HG02763 (cell line): ENCODE results near the gene GAN.
A peak's percentile ranks its signal among the peaks of the same experiment; 100 is the strongest.

Experiments
- ATAC-seq: cut with Tn5 transposase; IDR thresholded peaks from one replicate; pipeline ENCODE4 v1.9.1; 2021; ENCODE audit warnings: mild to moderate bottlenecking, moderate library complexity; ENCODE audit not compliant: unreplicated experiment

Gene GAN, protein sequence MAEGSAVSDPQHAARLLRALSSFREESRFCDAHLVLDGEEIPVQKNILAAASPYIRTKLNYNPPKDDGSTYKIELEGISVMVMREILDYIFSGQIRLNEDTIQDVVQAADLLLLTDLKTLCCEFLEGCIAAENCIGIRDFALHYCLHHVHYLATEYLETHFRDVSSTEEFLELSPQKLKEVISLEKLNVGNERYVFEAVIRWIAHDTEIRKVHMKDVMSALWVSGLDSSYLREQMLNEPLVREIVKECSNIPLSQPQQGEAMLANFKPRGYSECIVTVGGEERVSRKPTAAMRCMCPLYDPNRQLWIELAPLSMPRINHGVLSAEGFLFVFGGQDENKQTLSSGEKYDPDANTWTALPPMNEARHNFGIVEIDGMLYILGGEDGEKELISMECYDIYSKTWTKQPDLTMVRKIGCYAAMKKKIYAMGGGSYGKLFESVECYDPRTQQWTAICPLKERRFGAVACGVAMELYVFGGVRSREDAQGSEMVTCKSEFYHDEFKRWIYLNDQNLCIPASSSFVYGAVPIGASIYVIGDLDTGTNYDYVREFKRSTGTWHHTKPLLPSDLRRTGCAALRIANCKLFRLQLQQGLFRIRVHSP

DNA sequence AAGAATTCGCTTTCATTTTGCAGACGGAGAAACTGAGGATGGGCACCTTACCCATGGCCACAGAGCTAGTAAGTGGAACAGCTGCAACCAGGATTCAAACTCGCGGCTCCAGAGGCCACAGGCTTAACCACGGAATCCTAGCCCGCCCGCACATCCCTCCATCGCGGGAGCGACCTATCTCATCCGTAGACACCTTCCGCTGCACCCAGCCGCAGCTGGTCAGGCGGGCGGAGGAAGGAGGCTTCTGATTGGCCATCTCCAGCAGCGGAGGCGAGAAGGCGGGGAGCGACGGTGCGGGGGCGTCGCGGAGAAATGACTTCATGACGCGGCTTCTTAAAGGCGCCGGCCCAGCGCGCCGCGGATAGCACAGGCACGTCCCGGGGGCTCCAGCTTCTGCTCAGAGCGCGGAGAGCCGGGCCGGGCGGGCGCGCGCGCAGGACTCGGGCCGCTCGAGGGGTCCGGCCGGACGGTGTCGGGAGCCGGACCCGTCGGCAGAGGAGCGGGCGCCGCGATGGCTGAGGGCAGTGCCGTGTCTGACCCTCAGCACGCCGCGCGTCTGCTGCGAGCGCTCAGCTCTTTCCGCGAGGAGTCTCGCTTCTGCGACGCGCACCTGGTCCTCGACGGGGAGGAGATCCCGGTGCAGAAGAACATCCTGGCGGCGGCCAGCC is at the start of gene GAN:
Gene GAN (plus strand): TSS at position 360 of the 668 bp plus-strand sequence. CDS start 152 bp downstream, at position 512.
- ATAC-seq: peak; percentile 92

- ATAC-seq: no peak
These were observed 49.7 kb upstream of the GAN start for GRCh38 chr16:81265052-81265451.

DNA sequence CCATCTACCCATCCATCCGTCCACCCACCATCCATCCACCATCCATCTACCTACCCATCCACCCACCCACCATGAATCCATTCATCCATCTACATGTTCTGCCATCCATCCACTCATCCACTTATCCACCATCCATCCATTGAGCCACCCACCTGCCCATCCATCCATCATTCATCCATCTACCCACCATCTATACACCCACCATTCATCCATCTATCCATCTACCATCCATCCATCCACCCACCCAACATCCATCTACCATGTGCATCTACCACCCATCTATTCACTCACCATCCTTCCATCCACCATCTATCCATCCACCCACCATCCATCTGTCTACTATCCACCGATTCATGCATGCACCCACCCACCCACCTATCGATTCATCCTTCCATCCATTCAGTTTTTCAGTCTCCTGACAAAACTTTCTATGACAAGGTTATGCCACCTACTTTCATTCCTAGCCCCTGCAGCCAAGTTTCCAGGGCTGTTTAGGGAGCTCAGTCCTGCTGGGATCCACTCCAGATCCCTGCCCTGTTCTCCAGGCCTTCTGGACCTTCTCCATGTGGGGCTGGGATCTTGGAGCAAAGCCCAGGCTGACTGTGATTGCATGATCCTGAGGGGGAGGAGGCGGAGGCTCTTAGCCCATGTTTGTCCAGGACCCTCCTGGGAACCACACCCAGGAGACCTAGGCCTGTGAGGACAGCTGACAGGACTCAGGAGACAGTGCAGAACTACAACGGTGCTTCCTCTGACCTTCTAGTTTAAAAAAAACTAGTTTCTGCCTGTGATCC is 48.9 kb upstream of the GAN start:
- no peak for ATAC-seq

- no peak for ATAC-seq
These were observed 48.1 kb upstream of the GAN start for GRCh38 chr16:81266680-81267095.

DNA sequence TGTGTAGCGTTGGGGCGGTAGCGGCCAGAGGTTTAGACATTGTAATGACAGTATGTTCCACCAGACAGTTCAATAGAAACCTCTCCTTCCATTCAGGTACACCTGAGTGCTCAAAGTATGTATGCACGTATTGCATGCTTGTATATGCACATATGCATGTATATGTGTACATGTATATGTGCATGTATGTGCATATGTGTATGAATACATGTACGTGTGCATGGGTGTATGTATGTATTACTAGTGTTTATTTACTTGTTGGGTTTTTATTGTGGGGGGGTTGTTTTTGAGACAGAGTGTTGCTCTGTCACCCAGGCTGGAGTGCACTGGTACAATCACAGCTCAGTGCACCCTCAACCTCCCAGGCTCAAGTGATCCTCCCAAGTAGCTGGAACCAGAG is 46.3 kb upstream of the GAN start:
- no peak for ATAC-seq

GRCh38 chr16:81273223-81273950 is 41.4 kb upstream of the GAN start:
- no peak for ATAC-seq

GRCh38 chr16:81275064-81275532 is 39.7 kb upstream of the GAN start:
- ATAC-seq: no peak

DNA sequence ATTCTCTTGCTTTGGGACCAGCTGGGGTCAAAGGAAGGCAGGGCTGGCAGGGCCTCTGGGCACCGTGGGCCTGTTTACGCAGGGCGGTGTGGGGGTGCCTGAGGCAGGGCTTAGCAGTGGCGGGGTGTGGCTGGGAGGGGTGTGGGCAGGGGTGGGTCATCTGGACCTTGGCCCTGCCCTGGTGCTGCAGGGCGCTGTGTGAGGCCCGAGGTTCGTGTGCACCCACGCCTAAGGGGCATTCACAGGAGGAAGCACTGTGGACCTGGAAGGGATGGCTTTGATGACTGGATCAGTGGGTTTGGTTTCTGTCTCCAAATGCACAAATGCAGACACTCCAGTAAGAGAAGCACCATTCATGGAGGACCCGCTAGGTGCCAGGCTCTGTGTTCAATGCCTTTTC is 39.0 kb upstream of the GAN start:
- ATAC-seq: no peak

- no peak for ATAC-seq
These were observed 38.4 kb upstream of the GAN start for GRCh38 chr16:81276323-81276722.

DNA sequence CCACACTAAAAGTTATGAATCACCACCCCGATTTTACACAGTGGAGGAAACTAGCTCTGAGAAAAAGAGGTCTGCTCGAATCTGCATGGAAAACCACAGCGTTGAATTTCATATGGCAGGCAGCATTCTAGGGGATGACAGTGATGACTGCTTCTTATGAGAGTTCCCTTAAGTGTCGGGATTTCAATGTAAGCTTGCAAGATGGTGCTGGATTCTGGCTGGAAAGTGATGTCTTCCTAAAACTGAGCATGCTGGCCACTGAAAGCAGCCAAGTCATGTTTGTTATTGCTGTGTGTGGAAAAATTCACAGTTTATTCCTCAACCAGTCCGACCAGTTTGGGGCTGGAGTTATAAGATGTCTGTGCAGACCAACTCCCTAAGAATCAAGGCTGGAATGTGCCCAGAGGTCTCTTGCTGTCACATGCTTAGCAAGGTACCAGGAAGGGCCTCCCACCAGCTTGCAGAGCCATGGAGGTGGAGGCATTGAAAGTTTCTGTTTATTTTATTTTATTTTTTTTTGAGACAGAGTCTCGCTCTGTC is 37.2 kb upstream of the GAN start:
- no peak for ATAC-seq

DNA sequence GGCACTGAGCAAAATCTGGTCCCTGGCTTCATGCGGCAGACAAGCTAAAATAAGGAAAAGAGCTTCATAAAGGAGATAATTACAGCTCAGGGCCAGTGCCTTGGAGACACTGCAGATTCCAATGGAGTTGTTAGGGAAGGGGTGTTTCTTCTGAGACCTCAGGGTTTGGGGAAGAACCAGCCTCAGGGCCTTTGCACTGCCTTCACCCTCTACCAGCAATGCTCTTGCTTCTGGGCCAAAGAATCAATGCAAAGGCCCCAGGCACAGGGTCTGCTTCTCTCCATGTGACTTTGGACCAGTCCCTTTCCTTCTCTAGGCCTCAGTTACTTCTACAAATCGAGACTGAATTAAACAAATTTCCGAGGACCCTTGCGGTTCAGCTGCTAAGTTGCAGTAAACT is 36.2 kb upstream of the GAN start:
- no peak for ATAC-seq

DNA sequence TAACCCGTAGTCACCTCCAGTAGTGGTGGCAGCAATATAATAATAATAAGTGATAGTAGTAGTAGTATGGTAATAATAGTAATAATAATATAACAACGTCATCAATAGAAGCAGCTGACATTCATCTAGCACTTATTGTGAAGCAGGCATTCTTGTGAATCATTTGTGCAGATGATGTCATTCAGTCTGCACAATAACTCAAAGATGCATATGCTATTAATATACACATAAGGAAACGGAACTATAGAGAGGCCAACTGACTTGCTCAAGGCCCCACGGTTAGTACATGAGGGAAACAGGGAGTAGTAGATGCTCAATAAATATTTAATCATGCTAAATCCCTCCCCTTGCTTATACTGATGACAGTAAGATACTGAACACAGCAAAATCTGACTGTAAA is 35.4 kb upstream of the GAN start:
- no peak for ATAC-seq

DNA sequence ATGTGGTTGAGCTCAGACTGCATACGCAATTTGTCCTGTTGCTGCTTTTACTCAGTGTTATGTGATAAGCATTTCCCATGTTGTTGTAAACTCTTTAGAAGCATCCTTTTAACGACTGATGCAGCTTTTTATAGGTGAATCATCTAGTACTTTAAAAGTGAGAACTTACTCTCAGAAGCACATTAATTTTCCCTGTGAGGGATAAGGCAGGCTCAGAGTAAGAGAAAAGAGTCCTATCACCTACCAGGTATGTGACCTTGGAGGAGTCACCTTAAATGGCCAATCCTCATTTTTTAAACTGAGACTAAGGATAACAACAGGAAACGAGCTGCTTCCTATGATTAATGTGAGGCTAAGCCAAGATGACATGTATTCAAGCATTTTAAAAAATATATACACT is 34.4 kb upstream of the GAN start:
- no peak for ATAC-seq

GRCh38 chr16:81283044-81283443 is 31.7 kb upstream of the GAN start:
- ATAC-seq: no peak

GRCh38 chr16:81284995-81285600 is 29.7 kb upstream of the GAN start:
- no peak for ATAC-seq

GRCh38 chr16:81286190-81286589 is 28.6 kb upstream of the GAN start:
- ATAC-seq: no peak

DNA sequence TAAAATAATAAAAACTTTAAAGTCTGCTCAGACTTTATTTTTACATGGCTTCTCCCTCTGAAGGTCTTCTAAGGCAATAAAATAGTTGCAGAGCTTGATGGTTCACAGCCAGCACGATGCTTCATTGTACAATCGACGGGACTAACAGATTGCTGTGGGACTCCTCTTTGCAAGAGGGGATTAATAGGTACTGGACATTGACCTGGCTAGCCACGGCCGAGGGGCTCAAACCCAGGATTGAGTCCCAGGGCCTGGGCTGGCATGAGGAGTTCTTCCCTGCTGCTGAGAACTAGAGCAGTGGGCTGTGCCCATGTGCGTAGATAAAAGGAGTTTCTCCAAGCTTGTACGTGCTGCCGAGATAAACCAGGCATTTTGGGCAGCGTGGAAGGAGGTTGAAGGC is 23.6 kb upstream of the GAN start:
- no peak for ATAC-seq

DNA sequence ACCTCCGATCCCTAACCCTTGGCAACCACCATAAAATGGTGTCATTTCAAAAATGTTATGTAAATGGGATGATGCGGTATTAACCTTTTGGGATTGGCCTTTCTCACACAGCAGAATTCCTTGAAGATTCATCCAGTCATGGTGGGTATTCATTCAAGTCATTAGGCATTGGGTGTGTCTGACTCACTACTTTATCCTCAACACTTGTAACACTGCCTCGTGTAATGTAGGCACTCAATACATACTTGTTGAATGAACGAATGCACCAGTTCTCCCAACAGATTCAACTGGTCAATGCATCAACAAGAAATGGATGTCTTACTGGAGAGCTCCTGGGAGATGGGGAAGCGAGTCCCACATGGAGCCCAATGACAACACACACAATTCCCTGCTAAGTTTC is 21.8 kb upstream of the GAN start:
- no peak for ATAC-seq

DNA sequence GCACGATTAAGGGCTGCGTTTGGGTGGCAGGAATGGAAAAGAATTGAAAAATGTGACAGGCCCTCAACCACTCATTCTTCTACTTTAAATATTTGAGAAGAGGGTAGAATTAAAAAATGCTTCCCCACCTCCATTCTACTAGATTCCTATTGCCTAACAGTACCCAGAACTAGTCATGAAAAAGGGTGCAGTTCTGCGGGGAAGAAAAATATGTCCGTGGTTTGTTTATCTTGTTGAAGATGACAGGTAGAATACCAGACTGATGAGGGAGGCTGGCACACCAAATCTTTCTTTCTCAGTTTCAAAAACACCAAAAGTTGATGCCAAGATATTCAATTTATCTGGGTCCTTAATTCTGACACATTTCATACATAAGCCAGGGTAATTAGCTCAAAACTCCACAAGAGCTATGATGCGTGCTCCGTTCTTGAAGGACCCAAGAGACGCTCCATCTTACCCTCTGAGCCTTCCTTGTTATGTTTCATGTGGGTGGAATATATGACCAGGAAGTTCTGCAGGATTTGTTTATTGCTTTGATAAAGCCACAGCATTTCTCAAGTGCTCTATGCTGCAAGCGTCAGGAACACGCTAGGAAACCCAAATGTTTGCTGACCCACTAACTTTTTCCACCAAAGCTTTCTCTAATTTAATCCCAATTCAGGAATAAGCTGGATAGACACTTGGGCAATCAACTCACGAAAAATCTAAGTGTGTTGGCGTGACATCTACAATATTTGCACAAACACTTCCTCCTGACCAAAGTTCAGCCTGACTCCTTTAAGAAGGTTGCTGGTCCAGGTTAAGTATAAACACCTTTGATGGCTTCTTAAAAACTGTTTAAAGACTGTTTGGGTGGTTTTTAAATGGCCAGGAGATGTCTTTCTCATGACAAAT is 20.6 kb upstream of the GAN start:
- ATAC-seq: no peak
